NCI-H526 treated with DMSO at 0.1 percent for 48 hours (cell line): ENCODE results near the gene LRGUK.

Experiments
- DNase-seq: peaks from one replicate; lab custom pipeline; 2025; lab: John Stamatoyannopoulos, UW

The LRGUK gene

DNA sequence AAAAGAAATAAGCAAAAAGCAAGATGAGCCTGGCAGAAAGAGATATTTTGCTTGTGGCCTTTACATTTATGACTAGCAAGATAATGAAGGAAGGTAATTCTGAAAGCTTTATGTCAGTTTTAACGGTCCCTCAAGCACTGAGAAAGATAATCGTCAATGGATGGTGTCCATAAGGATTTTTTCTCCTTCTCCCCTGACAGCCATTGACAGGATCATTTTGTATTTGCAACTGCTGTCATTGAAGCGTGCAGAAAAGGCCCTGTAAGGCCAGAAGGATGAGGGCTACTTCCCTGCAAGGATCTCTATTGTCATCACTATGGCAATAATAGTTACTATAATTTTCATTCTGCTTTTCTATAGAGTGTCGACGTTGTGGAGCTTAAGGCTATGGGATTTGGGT is 994 bp upstream of the LRGUK start:
- DNase-seq, result no peak

DNA sequence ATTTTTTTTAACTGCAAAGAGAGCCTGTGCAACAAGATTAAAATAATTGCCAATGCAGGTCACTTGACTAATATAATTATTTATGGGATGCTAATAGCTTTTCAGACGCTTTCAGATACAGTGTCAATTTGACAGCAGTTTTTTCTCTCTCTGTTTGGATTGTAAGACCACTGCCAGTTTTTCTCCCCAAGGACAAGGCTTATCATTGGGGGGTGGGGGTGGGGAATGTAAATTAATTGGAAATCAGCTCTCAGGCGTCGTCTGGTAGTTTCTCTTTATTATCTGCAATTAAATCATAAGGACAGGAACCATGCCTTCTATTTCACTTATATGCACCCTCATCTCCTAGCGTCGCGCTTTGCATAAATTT is 559 bp upstream of the LRGUK start:
- DNase-seq, result no peak

DNA sequence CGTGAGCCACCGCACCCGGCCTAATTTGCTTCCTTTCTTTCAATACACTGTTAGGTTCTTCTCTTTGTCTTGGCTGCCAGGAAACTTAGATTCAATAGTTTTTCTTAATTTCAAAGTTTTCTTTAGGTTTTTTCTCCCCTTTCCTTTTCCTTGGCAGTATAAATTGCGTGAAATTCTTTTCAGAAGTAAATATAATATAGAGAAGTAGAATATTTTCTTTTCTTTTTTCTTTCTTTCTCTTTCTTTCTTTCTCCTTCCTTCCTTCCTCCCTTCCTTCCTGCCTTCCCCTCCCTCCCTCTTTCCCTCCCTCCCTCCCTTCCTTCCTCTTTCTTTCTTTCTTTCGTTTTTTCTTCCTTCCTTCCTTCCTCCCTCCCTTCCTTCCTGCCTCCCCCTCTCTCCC is 1.7 kb downstream of the LRGUK start:
- DNase-seq, result no peak

DNA sequence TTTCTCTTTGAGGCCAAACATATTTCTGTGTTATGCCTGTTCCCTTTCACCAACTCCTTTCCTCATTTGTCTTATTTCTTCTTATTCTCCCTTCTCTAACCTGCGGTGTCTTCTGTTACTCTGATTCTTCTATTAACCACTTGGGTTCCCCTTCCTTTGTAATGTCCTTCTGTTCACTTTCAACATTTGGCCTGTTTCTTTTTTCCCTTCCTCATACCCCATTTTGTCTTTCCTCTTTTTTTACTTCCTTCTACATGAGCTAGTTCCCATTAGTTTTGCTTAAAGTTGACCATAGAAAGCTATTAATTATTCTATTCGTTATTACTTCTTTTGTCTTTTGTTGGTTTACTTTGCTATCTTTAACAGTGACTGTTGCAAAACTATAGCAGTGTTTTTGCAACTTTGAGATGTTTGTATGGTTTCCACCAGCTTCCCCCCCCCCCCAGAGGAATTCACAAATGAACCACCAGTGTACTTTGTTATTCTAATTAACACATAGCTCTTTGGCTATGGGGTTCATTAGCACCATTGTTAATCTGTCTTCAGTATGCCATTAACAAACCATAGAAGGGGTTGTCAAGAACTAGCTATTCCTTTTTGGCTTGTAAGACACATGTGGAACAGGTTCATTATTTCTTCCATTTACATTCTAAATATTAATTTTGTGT is 2.9 kb downstream of the LRGUK start:
- DNase-seq, result no peak

DNA sequence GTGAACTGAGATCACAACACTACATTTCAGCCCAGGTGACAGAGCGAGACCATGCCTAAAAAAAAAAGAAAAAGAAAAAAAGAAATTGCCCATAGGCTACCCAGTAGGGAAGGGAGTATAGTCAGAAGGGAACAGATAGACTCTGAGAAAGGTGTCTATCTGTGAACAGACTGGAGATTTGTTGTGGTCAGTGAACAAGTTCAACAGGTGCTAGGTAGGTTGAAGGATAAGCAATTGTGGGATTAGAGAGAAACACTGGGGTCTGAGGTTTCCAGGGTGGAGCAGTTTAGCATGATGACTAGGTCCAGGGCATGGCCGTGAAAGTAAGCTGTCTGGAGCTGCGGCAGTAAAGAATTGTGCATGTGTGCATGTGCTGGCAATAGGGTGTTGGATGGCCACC is 6.9 kb downstream of the LRGUK start:
- no peak for DNase-seq

DNA sequence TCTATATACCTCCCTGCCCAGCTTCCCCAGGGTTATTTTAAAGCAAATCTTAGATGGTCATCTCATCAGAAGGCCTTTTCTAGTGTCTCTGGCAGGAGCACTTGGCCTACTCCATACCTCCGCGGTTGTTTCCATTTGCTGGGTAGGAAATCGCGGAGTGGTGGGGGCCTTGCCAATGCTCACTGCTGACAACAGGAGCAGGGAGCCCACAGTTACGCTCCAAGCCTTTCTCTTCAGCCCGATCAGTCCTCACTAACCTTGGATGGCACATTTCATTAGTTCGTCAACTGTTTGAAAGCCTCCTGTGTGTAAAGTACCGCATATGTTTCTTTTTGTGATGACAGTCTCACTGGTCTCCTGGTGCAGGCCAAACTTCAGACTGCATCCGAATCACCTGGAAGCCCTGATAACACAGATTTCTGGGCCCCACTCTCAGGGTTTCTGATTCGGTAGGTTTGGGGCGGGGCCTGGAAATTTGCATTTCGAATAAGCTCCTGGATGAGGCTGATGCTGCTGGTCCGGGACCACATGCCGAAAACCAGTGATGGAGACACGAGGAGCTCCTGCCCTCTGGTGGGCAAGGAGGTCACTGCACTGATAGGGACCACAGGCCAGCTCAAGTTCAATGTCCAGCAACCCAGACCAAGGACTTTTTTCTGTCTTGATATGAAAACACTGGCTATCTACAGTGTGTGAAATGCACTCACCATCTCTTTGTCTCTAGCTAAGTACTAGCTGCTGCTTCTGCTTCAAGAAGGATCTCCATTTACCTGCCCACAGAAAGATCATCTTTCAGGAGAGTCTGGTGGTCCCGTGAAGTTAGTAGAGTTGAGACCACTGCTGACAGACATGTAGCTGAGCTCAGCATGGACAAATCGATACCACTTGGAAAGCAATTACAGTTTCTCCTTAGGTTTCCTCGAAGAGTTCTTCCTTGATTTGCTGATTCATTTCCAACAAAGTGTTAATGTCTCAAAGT is 14.0 kb downstream of the LRGUK start:
- DNase-seq, result peak; percentile 36

DNA sequence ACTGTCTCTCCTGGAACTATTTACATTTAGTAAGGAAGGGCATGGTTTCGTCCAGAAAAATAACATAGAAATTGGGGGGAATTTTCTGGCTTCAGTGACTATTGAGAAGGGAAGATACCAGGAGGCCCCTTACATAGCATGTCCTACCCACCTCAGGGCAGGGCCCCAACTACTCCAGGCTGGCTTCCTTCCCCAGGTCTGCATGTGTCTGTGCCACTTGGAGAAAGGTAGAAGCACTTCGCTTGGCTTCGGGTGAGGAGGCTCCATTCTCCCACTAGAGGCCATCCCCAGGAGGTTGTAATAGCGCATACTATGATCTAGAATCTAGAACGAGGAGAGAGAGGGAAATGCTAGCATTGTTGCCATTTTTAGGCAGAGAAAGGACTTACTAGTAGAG is 14.7 kb downstream of the LRGUK start:
- DNase-seq, result no peak

DNA sequence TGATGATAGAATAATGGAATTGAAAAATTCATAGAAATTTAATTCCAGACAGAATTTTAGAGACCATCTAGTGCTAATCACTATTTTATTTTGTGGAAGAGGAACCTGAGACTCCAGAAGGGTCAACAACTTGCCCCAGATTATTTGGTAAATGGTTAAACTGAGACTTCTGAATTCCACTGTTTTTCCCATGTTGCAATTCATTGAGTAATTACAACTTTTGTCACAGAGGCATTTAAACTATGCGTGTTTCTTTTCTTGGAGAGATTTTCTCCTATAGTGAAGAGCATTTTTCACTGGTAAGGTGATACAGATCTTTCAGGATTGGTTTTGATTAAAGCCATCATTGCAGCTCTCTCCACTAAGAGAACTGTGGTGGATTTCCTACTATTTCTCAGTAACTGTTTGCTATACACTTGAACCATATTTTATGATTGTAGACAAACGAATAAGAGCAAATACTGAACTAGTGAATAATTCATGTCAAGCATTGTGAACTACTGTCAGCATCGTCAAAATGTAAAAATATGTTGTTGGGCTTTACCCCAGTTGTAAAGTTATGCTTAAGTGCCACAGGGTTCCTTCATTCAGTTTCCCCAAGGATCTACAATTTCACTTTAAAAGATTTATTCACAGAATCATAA is 26.5 kb downstream of the LRGUK start:
- no peak for DNase-seq

DNA sequence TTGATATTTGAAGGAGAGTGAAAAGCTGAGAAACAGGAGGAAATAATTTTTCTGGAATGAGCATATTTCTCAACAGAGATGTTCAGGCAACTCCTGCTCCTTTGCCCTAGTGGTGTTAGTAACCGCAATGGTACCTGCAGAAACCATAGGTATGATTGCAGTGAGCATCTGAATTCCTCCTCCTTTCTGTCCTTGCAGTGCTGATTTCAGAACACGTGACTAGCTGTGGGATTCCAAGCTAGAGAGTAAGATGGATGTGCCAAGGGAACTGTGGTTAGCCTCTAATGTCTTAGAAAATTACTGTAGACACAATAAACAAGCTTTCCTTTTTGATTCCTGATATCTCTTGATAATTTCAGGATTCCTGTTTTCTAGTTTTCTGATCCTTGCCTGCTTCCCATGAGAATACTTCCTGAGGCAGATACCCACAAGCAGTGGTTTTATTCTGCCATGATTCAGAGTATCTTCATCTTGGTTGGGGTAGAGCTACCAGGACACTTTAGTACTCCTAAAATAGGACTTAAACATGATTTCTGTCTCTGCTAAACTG is 27.5 kb downstream of the LRGUK start:
- no peak for DNase-seq

DNA sequence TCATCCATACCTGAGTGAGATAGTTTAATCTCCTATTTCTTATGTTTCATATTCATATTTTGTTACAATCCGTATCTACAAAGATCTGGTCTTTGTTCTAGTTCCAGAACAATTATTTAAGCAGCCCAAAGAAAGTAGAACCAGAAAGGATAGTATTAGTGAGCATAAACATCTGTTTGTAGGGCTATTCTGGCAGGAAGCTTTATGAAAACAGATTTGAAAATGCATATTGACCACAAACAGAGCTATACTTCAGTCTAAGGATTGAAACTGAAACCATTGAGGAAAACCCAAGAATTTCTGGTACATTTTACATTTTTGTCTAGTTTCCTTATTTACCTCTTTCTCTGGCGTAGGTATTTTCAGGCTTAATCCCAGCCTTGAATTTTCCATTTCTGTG is 28.1 kb downstream of the LRGUK start:
- no peak for DNase-seq

DNA sequence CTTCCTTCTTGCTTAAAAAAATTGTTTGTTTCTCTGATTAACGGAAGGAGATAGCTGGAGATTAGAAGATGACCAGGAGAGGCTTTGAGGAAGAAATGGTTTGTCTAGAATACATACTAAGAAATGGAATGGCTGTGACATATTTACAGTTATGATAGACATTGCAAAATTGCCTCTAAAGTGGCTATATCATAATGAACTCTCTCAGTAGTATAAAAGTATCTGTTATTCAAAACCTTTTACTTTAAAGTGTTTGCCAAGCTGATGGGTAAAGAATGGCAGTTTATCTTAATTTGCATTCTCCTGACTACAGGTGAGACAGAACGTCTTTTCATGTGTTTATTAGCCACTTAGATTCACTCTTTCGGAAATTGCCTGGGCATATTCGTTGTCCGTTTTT is 28.7 kb downstream of the LRGUK start:
- DNase-seq, result peak; percentile 87

DNA sequence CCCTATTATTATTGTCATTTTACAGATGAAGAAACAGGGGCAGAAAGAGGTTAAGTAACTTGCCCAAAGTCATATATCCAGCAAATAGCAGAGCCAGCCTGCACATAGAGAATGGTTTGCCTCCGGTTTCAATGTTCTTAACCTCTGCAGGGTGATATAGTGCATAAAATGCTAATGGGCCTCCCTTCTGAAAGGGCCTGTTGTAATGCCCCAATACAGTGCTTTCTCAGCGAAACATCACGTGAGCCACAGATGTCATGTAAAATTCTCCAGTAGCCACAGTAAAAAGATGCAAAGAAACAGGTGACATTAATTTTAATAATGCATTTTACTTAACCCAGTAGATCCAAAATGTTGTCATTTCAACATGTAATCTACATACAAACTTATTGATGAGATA is 38.1 kb downstream of the LRGUK start:
- peak; percentile 38 for DNase-seq

DNA sequence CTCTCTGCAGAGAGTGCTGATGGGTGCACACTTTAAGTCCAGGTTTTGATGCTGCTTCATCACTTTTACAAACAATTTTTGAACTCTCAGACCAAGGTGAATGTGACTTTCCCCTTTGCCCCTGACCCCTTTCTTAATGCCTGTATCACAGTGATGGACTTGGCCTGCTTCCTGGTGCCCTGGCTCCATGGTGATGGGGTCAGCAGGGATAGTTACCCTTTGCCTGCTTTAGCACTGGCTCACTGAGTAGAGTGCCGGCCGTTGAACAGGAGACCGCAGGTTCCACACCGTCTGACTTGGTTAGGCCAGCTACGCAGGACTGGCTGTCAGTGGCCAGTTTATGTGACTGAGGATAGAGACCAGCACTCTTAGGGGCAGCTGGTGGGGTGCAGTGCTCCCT is 40.1 kb downstream of the LRGUK start:
- DNase-seq, result no peak

DNA sequence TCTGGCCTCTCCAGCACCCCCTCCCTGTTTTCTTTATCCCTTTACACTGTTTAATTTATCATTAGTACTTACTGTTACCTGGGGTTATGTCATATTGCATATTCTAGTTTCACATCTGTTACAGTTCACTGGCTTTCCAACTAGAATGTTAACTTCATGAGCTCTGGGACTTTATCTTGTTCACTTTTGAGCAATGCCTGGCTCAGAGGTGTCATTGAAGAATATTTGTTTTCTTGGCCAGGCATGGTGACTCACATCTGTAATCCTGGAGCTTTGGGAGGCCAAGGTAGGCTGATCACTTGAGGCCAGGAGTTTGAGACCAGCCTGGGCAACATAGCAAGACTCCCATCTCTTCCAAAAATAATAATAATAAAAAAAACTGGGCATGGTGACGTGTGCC is 40.7 kb downstream of the LRGUK start:
- DNase-seq, result no peak

DNA sequence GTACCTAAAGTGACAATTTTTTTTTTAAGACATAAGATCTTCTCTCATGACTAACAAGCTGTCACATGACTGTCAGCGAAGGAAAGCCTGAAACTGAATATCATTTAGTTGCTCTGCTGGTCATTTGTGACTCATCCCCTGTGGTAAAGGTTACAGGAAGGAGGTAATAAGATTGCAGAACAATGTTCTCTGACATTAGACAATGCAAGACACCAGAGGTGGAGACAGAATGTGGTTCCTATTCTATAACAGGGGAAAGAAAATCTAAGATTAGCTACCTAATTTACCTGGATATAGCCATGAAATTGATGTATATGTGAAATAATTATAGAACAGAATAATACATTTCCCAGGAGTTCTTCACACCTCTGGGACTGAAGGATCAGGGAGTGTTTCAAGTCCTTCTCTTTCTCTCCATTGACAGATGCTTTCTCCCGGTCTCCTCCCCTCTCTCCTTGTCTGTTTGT is 47.7 kb downstream of the LRGUK start:
- DNase-seq, result no peak

DNA sequence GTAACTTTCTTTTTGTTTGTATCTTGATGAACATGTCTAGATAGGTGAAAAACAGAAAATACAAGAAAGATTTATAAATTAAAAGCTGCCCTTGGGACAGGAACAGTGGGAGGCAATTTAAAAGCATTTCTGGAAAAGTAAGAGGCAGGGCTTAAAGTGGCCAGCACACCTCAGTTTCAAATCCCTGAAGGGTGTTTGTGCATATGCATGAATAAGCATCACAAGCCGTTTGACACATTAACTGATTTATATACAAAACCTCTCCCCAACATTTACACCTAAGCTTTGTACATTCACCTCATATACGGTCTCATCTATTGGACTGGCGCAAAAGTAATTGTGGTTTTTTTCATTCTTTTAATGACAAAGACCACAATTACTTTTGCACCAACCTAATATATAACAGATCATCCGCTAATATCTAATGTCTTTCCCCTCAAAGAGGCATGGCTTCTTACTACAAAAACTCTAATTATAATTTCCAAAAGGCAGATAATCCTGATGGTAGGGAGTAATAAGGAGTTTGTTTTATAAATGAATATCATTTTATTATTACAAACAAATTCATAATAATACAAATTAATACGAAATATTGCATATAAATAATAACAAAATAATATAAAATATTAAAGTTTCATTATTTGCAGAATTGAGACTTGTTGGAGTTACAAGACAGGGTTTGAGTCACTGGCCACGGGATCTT is 48.3 kb downstream of the LRGUK start:
- DNase-seq, result no peak

DNA sequence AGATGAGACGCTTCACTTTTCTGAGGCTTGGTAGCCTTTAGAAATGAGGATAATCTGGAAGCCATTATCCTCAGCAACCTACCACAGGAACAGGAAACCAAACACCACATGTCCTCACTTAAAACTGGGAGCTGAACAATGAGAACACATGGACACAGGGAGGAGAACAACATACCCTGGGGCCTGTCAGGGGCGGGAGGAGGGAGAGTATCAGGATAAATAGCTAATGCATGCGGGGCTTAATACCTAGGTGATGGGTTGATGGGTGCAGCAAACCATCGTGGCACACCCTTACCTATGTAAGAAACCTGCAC is 48.9 kb downstream of the LRGUK start:
- no peak for DNase-seq

DNA sequence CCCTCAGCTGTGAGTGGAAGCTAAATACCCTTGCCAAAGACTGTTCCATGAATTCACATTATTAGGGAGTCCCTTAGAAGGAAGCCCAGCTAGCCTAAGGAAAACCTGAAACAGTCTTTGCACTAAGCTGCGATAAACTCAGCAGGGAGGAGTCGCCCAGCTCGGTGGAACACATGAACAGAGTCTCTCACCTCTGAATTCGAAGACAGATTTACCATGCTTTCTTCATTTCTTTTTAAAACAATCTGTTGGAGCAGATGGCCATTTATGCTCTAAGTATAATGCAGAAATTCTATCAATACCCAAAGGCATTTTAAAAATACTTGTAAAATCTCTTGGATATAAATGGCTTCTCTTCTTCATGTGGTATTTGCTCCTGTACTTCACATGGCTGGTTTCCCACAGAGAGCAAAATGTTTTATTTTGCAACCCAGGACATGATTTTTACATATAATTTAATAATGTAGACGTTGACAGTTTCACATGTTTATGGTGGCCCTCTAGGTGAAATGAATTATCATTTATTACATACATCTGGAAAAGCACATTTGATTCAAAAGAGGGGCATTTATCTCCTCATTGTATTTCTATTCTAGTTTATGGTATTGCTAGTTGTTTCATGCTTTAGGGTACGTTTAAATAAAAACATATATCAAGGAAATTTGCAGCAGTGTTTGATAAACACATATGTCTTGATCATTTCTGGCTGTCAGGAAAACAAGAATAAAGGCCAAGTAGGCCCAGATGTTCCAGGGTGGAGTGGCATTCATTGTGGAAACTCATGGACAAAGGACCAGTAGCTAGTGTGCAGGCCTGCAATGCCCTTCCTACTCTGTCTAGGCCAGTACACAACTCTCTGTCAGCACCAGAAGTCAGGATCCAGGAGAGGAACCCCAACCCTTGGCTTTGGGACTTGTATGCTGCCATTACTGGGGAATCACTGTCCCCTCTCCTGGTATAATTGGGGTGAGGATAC is 52.2 kb downstream of the LRGUK start:
- no peak for DNase-seq

DNA sequence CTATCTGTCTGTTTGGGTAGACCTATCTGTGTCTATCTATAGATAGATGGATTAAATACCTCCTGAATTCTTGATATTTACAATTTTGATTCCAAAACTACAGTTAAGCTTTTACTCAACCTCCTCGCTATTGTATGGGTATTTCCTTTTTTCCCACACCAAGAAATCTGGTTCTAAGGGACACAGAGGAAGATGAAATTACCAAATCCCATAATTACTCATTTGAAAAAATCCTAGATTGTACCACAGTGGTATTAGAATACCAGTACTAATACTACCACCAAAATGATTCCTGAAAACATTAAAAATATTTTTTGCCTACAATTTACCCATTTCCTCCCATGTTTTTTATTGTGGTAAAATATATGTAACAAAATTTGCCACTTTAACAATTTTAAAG is 53.2 kb downstream of the LRGUK start:
- no peak for DNase-seq

DNA sequence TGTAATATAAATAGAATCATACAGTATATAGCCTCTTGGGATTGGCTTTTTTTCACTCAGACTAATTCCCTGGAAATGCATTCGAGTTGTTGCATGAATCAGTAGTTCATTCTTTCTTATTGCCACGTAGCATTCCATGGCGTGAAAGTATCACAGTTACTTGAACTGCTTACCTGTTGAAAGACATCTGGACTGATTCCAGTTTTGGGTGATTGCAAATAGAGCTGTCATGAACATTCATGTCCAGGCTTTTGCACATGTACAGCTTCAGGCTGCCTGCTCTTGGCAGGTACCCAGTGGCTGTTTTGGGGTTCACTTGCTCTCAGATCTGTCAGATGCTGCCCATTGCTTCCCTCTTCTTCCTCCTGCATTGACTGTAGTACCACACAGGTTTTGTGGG is 54.9 kb downstream of the LRGUK start:
- no peak for DNase-seq

DNA sequence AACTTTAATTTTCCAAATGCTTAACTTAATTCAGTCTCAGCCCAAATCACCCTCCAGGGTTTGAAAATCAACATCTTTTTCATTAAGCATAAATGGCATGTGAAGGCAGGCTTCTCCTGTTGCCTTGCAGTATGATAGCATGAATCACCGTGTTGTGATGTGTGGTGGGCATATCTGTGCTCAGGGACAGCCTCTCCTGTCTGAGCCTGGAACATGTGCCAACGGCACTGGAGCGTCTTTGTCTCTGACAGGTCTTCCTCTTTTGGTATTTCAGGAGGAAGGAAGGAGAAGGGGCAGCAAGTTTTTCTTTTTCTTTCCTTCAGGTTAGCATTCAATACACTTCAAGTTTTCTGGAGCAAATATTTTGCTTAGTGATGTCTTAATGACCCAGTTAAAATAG is 57.6 kb downstream of the LRGUK start:
- DNase-seq, result no peak
